Measurements from ENCODE around the gene GRAMD1B.

GRAMD1B gene

GRCh38 chr11:123573286-123573685 lies 143.2 kb downstream of the GRAMD1B start:
- H3K27ac ChIP-seq (ENCODE audit: low read depth, low read length), result no peak overlapping the region
- peaks cover 12% of the 10 kb centered on the region for H3K4me1 ChIP-seq (ENCODE audit: control insufficient read depth, insufficient read depth, low read length)
- no peaks in the 10 kb centered on the region for H3K36me3 ChIP-seq (ENCODE audit: control insufficient read depth, insufficient read depth, low read length)
- no peaks in the 10 kb centered on the region for H3K27me3 ChIP-seq (ENCODE audit: control insufficient read depth, insufficient read depth, low read length)
- H3K4me3 ChIP-seq (ENCODE audit: low read depth, low read length), result no peak overlapping the region
- H3K9me3 ChIP-seq (ENCODE audit: control insufficient read depth, insufficient read depth, low read length), result no peaks in the 10 kb centered on the region
- no peak overlapping the region for H3K9ac ChIP-seq (ENCODE audit: low read depth, low read length)

- no peak overlapping the region for H3K27ac ChIP-seq (ENCODE audit: low read depth, low read length)
- no peaks in the 10 kb centered on the region for H3K27me3 ChIP-seq (ENCODE audit: control insufficient read depth, insufficient read depth, low read length)
- H3K36me3 ChIP-seq (ENCODE audit: control insufficient read depth, insufficient read depth, low read length), result no peaks in the 10 kb centered on the region
- H3K4me3 ChIP-seq (ENCODE audit: low read depth, low read length), result no peak overlapping the region
- H3K9me3 ChIP-seq (ENCODE audit: control insufficient read depth, insufficient read depth, low read length), result no peaks in the 10 kb centered on the region
- H3K4me1 ChIP-seq (ENCODE audit: control insufficient read depth, insufficient read depth, low read length), result no peaks in the 10 kb centered on the region
- H3K9ac ChIP-seq (ENCODE audit: low read depth, low read length), result no peak overlapping the region
Observed at GRCh38 chr11:123575441-123575840, 145.4 kb downstream of the GRAMD1B start.

GRCh38 chr11:123576082-123576481 lies 146.0 kb downstream of the GRAMD1B start:
- H3K27ac ChIP-seq (ENCODE audit: low read depth, low read length), result no peak overlapping the region
- no peak overlapping the region for H3K4me3 ChIP-seq (ENCODE audit: low read depth, low read length)
- H3K9ac ChIP-seq (ENCODE audit: low read depth, low read length), result no peak overlapping the region

DNA sequence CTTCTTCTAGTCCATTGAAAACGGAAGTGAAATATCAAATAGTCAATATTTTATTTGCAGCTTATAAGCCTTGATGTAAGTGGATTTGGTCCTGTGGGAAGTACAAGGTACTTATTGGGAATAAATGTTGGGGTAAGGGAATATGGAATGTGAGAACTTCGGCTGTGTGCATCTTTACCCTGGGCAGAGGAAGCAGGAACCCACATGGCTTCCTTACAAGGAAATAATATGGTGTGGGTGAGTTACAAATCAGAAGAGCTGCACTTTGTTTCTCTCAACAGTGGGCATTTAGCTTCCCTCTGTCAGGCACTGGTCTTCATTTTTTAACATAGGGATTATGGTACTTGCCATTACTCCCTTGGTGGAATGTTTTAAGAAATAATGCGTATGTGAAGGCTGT lies 146.4 kb downstream of the GRAMD1B start:
- H3K4me3 ChIP-seq (ENCODE audit: low read depth, low read length), result no peak overlapping the region
- H3K36me3 ChIP-seq (ENCODE audit: control insufficient read depth, insufficient read depth, low read length), result no peaks in the 10 kb centered on the region
- no peak overlapping the region for H3K9ac ChIP-seq (ENCODE audit: low read depth, low read length)
- H3K4me1 ChIP-seq (ENCODE audit: control insufficient read depth, insufficient read depth, low read length), result no peaks in the 10 kb centered on the region; the same call in 1 of the 2 replicates
- H3K27me3 ChIP-seq (ENCODE audit: control insufficient read depth, insufficient read depth, low read length), result no peaks in the 10 kb centered on the region
- no peaks in the 10 kb centered on the region for H3K9me3 ChIP-seq (ENCODE audit: control insufficient read depth, insufficient read depth, low read length)
- H3K27ac ChIP-seq (ENCODE audit: low read depth, low read length), result no peak overlapping the region

More at GRCh38 chr11:123576082-123576481, 146.0 kb downstream of the GRAMD1B start:
- Histone ChIP-seq H3K27me3 (ENCODE audit: control insufficient read depth, insufficient read depth, low read length) (no peaks in the 10 kb centered on the region), H3K36me3 (ENCODE audit: control insufficient read depth, insufficient read depth, low read length) (no peaks in the 10 kb centered on the region), H3K9me3 (ENCODE audit: control insufficient read depth, insufficient read depth, low read length) (no peaks in the 10 kb centered on the region), H3K4me1 (ENCODE audit: control insufficient read depth, insufficient read depth, low read length) (no peaks in the 10 kb centered on the region; the same call in 1 of the 2 replicates)

GRCh38 chr11:123577081-123577598 lies 147.1 kb downstream of the GRAMD1B start:
- Histone ChIP-seq H3K27me3 (ENCODE audit: control insufficient read depth, insufficient read depth, low read length) (no peaks in the 10 kb centered on the region), H3K9me3 (ENCODE audit: control insufficient read depth, insufficient read depth, low read length) (no peaks in the 10 kb centered on the region), H3K4me3 (ENCODE audit: low read depth, low read length) (no peak overlapping the region), H3K4me1 (ENCODE audit: control insufficient read depth, insufficient read depth, low read length) (no peaks in the 10 kb centered on the region; the same call in 1 of the 2 replicates), H3K36me3 (ENCODE audit: control insufficient read depth, insufficient read depth, low read length) (no peaks in the 10 kb centered on the region), H3K9ac (ENCODE audit: low read depth, low read length) (no peak overlapping the region), H3K27ac (ENCODE audit: low read depth, low read length) (no peak overlapping the region)

GRCh38 chr11:123578778-123579481 lies 148.9 kb downstream of the GRAMD1B start:
- Histone ChIP-seq H3K9ac (ENCODE audit: low read depth, low read length) (no peak overlapping the region), H3K4me1 (ENCODE audit: control insufficient read depth, insufficient read depth, low read length) (no peaks in the 10 kb centered on the region; the same call in 1 of the 2 replicates), H3K27ac (ENCODE audit: low read depth, low read length) (no peak overlapping the region), H3K9me3 (ENCODE audit: control insufficient read depth, insufficient read depth, low read length) (no peaks in the 10 kb centered on the region), H3K4me3 (ENCODE audit: low read depth, low read length) (no peak overlapping the region), H3K27me3 (ENCODE audit: control insufficient read depth, insufficient read depth, low read length) (no peaks in the 10 kb centered on the region), H3K36me3 (ENCODE audit: control insufficient read depth, insufficient read depth, low read length) (no peaks in the 10 kb centered on the region)

DNA sequence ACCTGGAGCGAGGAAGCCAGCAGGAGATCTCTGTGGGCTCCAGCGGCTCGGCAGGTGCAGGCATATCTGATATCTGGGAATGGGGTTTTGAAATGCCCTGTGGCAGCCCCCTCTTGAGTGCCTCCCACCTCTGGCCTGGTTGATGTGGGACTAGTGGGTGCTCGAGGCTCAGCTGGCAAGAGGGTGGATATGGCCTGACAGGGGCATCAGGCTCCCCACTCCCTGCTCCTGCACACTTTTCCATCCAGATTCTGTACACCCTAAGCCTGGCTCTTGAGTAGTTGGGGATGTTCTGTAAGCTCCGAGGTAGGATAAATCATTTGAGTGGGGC lies 149.4 kb downstream of the GRAMD1B start:
- no peaks in the 10 kb centered on the region for H3K27me3 ChIP-seq (ENCODE audit: control insufficient read depth, insufficient read depth, low read length)

GRCh38 chr11:123580137-123580536 lies 150.1 kb downstream of the GRAMD1B start:
- no peaks in the 10 kb centered on the region; the same call in 1 of the 2 replicates for H3K4me1 ChIP-seq (ENCODE audit: control insufficient read depth, insufficient read depth, low read length)
- H3K9me3 ChIP-seq (ENCODE audit: control insufficient read depth, insufficient read depth, low read length), result no peaks in the 10 kb centered on the region
- H3K36me3 ChIP-seq (ENCODE audit: control insufficient read depth, insufficient read depth, low read length), result no peaks in the 10 kb centered on the region
- no peaks in the 10 kb centered on the region for H3K27me3 ChIP-seq (ENCODE audit: control insufficient read depth, insufficient read depth, low read length)
- no peak overlapping the region for H3K27ac ChIP-seq (ENCODE audit: low read depth, low read length)
- H3K4me3 ChIP-seq (ENCODE audit: low read depth, low read length), result no peak overlapping the region
- H3K9ac ChIP-seq (ENCODE audit: low read depth, low read length), result no peak overlapping the region

More for the DNA sequence above, 149.4 kb downstream of the GRAMD1B start:
- H3K36me3 ChIP-seq (ENCODE audit: control insufficient read depth, insufficient read depth, low read length), result no peaks in the 10 kb centered on the region
- no peak overlapping the region for H3K27ac ChIP-seq (ENCODE audit: low read depth, low read length)
- H3K9me3 ChIP-seq (ENCODE audit: control insufficient read depth, insufficient read depth, low read length), result no peaks in the 10 kb centered on the region
- no peaks in the 10 kb centered on the region; the same call in 1 of the 2 replicates for H3K4me1 ChIP-seq (ENCODE audit: control insufficient read depth, insufficient read depth, low read length)
- H3K4me3 ChIP-seq (ENCODE audit: low read depth, low read length), result no peak overlapping the region
- H3K9ac ChIP-seq (ENCODE audit: low read depth, low read length), result no peak overlapping the region

DNA sequence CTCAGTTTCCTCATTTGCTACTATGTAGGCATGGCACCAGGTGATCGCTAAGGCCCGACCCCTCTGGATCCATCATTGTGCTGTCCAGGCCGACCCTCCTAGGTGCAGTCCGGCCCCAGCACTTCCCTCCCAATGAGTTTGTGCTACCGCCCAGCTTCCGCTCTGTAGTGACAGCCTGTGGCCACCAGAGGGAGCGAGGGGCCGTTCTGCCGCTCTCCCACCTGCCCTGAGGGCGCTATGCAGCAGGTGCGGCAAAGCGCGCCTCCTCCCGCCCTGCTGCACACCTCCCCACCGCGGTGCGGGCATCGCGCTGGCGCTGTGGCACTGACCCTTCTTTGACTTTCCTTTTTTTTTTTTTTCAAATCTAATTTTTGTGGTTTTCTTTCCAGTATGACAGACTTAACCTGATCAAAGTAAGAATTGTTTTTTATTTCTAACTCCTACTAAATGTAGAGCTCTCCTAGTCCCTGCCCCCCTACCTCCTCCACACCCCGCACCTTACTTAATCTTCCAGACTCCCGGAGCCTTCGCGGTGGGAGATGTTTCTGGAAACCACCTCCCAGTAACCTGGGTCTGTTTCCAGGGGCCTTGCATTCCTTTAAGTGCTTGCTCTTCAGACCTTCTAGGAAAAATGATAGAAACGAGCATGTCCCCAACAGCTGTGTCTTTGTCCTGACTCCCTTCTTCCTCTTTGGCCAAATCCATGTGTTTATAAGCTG lies 150.6 kb downstream of the GRAMD1B start:
- no peaks in the 10 kb centered on the region for H3K9me3 ChIP-seq (ENCODE audit: control insufficient read depth, insufficient read depth, low read length)
- no peaks in the 10 kb centered on the region for H3K27me3 ChIP-seq (ENCODE audit: control insufficient read depth, insufficient read depth, low read length)
- no peaks in the 10 kb centered on the region; the same call in none of the 2 replicates for H3K4me1 ChIP-seq (ENCODE audit: control insufficient read depth, insufficient read depth, low read length)
- H3K36me3 ChIP-seq (ENCODE audit: control insufficient read depth, insufficient read depth, low read length), result no peaks in the 10 kb centered on the region
- H3K9ac ChIP-seq (ENCODE audit: low read depth, low read length), result no peak overlapping the region
- H3K27ac ChIP-seq (ENCODE audit: low read depth, low read length), result no peak overlapping the region
- no peak overlapping the region for H3K4me3 ChIP-seq (ENCODE audit: low read depth, low read length)

- Histone ChIP-seq H3K9ac (ENCODE audit: low read depth, low read length) (no peak overlapping the region), H3K36me3 (ENCODE audit: control insufficient read depth, insufficient read depth, low read length) (no peaks in the 10 kb centered on the region), H3K4me3 (ENCODE audit: low read depth, low read length) (no peak overlapping the region)
Observed at GRCh38 chr11:123581651-123582399, 151.8 kb downstream of the GRAMD1B start.

More at GRCh38 chr11:123581651-123582399, 151.8 kb downstream of the GRAMD1B start:
- H3K27me3 ChIP-seq (ENCODE audit: control insufficient read depth, insufficient read depth, low read length), result no peaks in the 10 kb centered on the region
- H3K27ac ChIP-seq (ENCODE audit: low read depth, low read length), result no peak overlapping the region
- H3K4me1 ChIP-seq (ENCODE audit: control insufficient read depth, insufficient read depth, low read length), result no peaks in the 10 kb centered on the region; the same call in none of the 2 replicates
- no peaks in the 10 kb centered on the region for H3K9me3 ChIP-seq (ENCODE audit: control insufficient read depth, insufficient read depth, low read length)

All from HUES48 (cell line).